NCI-H526 (cell line): ENCODE results near the gene MVK.

Source experiments
- DNase-seq, 2 experiments: peaks; one replicate each; lab custom pipeline; 2025; lab: John Stamatoyannopoulos, UW

The MVK gene

DNA sequence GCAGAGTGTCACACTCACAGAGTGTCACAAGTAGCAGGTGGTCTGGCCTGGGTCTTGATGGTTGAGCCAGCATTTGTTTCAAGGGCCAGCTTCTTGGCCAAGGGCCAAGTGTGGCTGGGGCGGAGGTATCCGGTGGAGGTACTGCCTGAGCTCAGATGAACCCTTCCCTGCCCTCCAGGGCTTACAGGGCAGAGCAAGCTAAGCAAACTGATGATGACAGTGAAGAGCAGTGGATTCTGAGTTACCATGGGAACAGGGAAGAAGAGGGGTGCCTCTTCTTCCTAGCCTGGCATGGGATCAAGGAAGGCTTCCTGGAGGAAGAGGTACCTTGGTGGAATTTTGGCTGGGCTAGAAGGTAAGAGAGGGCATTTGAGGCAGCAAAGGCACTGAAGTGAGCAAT lies 35.7 kb downstream of the MVK start:
- no peak for DNase-seq

GRCh38 chr12:109610523-109610922 lies 36.9 kb downstream of the MVK start:
- no peak for DNase-seq

DNA sequence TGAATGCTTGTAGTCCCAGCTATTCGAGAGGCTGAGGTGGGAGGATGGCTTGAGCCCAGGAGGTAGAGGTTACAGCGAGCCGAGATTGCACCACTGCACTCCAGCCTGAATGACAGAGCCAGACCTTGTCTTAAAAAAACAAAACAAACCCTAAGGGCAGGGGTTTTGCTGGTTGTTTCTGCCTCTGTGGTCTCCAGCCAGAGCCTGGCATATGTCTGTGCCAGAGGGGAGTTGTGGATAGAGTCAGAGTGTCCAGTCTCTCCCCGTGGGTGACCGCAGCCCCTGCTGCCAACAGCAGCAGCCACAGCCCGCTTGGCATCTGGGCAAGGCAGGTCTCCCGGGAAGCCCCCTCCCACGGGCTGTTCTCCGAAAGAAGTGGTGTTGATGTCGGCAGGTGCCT lies 37.6 kb downstream of the MVK start:
- no peak for DNase-seq

GRCh38 chr12:109612003-109612402 lies 38.4 kb downstream of the MVK start:
- no peak for DNase-seq

- DNase-seq: peak in 1 of 2 experiments; percentile 15
Measured at GRCh38 chr12:109612975-109613502, 39.4 kb downstream of the MVK start.

- no peak for DNase-seq
Measured at GRCh38 chr12:109613649-109614455, 40.3 kb downstream of the MVK start.

DNA sequence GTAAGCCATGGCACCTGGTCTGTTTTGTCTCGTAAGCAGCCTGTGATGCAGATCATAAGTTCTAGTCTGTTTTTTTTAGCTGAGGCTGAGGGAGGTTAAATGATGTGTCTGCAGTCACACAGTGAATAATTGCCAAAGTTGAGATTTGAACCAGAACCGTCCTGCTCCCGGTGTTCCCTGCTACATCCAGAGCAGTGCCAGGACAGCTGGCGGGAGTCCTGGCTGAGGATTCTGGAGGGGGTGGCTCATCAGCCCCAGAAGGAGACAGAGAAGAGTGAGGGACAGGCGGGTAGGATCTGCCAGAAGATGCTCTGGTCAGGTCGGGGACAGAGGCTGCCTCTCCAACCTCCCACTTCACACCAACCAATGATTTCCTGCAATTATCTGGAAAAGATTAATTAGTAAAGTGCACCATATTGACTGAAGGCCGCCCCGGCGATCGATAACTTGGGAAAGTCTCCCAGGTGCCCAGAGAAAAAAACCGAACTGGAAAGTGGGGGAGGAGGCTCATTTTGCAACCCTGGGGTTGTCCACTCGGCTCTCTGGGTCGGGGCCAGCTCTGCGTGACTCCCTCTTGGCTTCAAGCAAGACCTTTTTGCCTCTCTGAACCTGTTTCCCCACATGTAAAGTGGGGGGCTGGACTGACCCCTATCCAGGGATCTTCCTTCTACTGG lies 42.1 kb downstream of the MVK start:
- DNase-seq: no peak

DNA sequence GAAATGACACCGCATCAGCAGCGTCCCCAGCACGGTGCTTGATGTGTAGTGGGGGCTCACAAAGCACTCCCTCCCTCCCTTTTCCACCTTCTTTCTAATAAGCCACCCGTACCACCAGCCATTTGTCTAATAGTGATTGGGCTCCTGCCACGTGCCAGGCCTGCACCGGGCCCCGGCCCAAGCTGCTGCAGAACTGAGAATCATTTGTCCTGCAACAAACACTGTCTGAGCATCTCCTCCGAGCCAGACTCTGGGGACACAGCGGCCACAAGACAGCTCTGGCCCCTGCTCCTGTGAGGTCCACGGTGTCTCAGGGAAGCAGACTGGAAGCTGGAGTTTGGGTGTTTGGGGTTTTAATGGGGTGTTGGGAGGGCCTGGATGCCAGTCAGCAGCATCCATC lies 43.9 kb downstream of the MVK start:
- DNase-seq: no peak

DNA sequence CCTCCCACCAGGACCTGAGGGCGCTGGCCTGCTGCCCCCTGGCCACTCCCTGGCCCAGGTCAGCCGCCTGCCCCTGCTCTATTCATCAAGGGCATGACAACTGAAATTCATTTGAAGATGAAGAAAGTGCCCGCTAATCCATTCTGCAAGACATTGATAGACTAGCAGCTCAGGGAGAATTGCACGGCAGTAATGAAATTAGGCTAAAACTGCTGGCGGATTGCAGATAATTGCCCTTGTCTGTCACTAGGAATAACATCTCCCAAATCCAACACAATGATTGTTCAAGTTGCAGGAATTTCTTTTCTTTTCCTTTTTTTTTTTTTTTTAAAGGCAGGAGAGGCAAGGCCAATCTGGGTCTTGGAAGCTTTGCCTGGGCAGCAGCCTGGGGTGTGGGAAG lies 44.5 kb downstream of the MVK start:
- no peak for DNase-seq

GRCh38 chr12:109619002-109619604 lies 45.5 kb downstream of the MVK start:
- DNase-seq: no peak

DNA sequence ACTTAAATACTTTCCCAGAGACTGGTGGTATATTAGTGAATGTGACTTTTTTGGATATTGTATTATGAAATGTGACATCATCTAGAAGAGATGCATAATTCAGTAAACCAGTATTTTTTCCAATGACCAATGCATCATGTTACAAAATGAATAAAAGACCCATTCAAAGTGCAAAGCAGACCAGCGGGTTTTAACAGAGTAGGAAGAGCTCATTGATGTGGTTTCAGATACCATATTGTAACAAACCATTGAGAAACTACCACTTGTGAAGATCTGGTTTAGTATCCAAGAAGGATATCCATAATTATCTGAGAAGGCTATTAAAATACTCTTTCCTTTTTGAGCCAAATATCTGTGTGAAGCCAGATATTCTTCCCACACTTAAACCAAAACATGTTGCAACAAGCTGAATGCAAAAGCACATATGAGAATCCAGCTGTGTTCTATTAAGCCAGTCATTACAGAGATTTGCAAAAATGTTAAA lies 47.7 kb downstream of the MVK start:
- DNase-seq: no peak

DNA sequence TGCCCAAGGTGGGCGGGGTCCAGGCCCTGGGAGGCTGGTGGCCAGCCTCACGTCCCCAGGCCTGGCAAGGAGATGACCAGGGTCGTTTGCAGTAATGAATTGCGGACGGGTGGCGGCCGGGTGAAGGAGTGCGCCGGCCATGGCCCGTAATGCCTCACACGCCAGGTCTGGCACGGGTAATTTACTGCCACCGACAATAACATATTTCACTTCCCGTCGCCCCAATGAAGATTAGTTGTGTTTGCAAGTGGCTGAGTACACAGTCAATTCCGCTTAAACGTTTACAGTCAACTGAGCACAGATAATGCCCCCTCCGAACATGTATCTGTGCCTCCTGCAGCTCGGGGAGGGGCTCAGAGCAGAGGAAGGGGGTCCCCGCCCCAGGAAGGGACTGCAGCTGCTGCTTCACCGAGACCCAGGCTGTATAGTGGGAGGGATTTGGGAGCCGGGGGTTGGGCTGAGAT lies 48.3 kb downstream of the MVK start:
- DNase-seq: peak in 1 of 2 experiments; percentile 30

DNA sequence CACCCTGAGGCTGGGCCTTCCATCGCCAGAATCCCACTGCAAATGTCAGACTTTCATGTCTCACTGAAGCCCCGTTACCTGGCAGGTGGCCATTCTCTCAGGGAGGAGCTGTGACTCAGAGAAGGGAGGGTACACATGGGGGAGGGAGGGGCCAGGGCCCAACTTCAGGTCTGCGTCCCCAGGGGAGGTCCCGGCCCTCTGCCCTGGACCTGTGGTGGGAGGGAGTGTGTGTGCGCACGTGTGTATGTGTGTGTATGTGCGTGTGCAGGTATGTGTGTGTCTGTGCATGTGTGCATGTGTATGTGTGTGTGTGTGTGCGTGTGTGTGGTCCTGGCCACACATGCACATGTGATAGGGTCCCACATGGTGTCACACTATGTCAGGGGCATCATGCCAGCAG lies 50.9 kb downstream of the MVK start:
- no peak for DNase-seq

GRCh38 chr12:109625131-109625559 lies 51.6 kb downstream of the MVK start:
- DNase-seq: no peak

DNA sequence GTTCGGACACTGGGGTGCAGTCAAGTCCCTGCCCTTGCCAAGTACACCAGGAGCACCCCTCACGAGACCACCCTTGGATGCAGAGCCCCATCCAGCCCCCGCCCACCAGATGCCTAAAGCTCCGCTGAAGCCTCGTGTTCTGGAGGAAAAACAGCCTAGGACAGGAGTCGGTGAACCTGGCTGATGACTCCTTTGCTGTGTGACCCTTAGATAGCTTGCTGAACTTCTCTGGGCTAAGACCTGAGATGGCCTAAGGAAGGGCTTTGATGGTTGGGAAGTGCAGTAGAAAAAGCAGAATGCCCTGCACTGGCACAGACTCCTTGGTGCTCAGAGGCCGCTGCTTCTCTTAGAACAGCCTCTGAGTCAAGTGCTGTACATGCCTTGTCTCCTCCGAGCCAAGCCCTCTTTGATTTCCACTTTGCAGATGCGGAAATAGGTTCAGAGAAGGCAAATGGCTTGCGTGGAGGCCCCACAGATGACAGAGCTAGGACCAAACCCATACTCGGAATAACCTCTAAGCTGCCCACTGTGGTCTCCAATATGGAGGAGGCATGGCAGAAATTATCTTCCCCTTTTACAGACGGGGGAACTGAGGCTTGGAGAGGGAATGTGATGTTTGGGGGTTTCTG lies 52.3 kb downstream of the MVK start:
- DNase-seq: no peak

DNA sequence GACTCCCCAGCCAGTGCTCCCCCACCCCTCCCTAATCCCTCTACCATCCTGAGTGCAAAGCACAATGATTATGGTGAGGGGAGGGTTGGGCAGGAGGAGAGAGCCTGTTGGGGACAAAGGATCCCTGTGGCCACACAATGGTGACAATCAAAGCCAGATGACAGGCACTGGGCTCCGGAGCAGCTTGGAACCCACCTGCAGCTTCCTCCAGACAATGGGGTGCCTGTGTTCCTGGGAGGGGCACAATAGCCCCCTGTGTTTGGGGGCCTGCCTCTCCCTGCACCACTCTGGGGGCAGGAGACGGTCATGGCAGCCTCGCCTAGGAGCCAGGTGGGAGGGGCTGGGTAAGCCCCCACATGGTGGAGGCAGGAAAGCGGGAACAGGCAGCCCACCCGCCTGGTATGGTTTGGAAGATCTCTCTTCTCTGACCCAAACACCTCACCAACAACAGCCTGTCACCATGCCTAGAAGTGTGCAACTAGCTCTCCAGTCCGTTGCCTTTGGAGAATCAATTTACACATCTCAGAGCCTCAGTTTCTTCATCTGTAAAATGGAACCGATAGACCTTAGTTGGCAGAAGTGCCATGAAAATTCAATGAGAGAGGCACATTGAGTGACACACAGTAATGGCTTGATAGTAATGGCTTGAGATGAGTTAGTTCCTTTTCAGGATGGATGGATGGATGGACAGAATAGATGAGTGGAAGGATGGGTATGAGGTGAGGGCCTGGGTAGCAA lies 53.0 kb downstream of the MVK start:
- no peak for DNase-seq

DNA sequence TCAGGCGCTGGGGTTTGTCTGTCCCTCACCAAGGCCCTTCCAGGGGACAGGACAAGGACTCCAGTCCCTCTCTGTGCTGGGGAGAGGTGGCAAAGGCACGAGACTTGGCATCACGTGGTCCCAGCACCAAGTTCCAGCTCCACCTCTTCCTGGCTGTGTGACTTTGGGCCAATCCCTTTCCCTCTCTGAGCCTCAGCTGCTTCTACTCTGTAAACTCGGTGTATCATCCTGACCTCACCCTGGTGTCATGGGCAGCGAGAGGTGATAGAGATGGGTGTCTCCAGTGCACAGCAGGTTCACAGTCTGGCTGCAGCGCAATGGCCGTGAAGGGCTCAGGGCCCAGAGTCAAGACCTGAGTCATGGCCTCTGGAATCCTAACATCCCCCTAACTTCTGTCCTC lies 54.0 kb downstream of the MVK start:
- no peak for DNase-seq

DNA sequence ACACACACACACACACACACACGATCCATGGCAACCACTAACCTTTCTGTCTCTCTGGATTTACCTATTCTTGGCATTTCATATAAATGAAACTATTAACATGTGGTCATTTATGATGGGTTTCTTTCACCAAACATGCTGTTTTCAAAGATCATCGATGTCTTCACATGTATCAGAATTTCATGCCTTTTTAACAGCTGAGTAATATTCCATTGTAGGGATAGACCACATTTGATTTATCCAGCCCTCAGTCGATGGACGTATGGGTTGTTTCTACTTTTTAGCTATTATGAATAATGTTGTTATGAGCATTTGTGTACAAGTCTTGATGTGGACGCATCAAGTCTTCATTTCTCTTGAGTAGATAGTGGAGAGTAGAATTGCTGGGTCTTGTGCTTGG lies 56.5 kb downstream of the MVK start:
- no peak for DNase-seq

- DNase-seq: peak in 1 of 2 experiments; percentile 9
Measured at GRCh38 chr12:109630815-109631214, 57.2 kb downstream of the MVK start.

- DNase-seq: no peak
Measured at GRCh38 chr12:109631302-109631701, 57.7 kb downstream of the MVK start.

GRCh38 chr12:109631751-109632150 lies 58.2 kb downstream of the MVK start:
- DNase-seq: no peak
